H1 (cell line): Measurements from ENCODE around the gene GTF2H1. TPM values are rescaled to one million over a fixed set of nuclear protein-coding genes. Genes with fewer than 3 reads are reported as not detected.

ENCODE experiments used
- CTCF ChIA-PET: fragments of 300-600 bp; sonication (Branson Sonifier 250); formaldehyde crosslinking; loops from one replicate; lab custom pipeline; 2021; ENCODE audit not compliant: partially characterized antibody; lab: Charles Lee
- POLR2A ChIA-PET: fragments of 300-600 bp; sonication (Branson Sonifier 250); formaldehyde crosslinking; loops from one replicate; lab custom pipeline; 2021; ENCODE audit warnings: inconsistent platforms; ENCODE audit not compliant: partially characterized antibody; lab: Charles Lee
- DNase-seq, 2 experiments: peaks; one replicate each; pipeline versions ENCODE4 v3.0.0 to v3.0.0-alpha.2; 2010 to 2022; ENCODE audit warnings: low spot score in 2 of 2, low read depth in 1 of 2, mixed read lengths in 1 of 2
- FAIRE-seq: peaks from 2 replicates; lab custom pipeline; 2011; peaks lifted over from hg19 to GRCh38; lab: Jason Lieb, UNC
- H2AFZ ChIP-seq: 2 replicates; pipeline ENCODE4 v1.8.1; 2012; ENCODE audit warnings: low read length, inconsistent platforms
- H2AK5ac ChIP-seq: 2 replicates; pipeline ENCODE4 v1.6.1; 2013; ENCODE audit warnings: low read depth, low read length
- H2BK120ac ChIP-seq: replicated peaks from 2 replicates; pipeline ENCODE3; 2013; ENCODE audit warnings: low read depth, low read length, inconsistent platforms
- H2BK12ac ChIP-seq: 2 replicates; pipeline ENCODE4 v1.6.1; 2013; ENCODE audit warnings: low read depth, low read length
- H2BK15ac ChIP-seq: 2 replicates; pipeline ENCODE4 v1.6.1; 2013; ENCODE audit warnings: low read length
- H2BK20ac ChIP-seq: 2 replicates; pipeline ENCODE4 v1.6.1; 2013; ENCODE audit warnings: low read length
- H2BK5ac ChIP-seq: 2 replicates; pipeline ENCODE4 v1.6.1; 2013; ENCODE audit warnings: low read depth, low read length
- H3K14ac ChIP-seq: 2 replicates; pipeline ENCODE4 v1.6.1; 2013; ENCODE audit warnings: inconsistent platforms; ENCODE audit not compliant: insufficient read length
- H3K18ac ChIP-seq: 2 replicates; pipeline ENCODE4 v1.6.1; 2013; ENCODE audit warnings: low read length; ENCODE audit errors: extremely low read depth
- H3K23ac ChIP-seq: 2 replicates; pipeline ENCODE4 v1.6.1; 2013; ENCODE audit warnings: inconsistent platforms; ENCODE audit not compliant: insufficient read length
- H3K23me2 ChIP-seq: 2 replicates; pipeline ENCODE4 v1.6.1; 2013; ENCODE audit warnings: low read depth, low read length
- H3K27ac ChIP-seq: 2 replicates; pipeline ENCODE4 v1.6.1; 2011; ENCODE audit warnings: low read depth, low read length, inconsistent platforms
- H3K27me3 ChIP-seq, 4 experiments: replicated peaks in 1 of 4; 1 replicate in 1 of 4; 2 replicates in 3 of 4; pipeline versions ENCODE4 v1.6.1 to v1.8.1; 2011 to 2013; ENCODE audit warnings: low read length in 3 of 4, mild to moderate bottlenecking in 3 of 4, inconsistent platforms in 2 of 4, mixed read lengths in 2 of 4, moderate library complexity in 1 of 4; ENCODE audit not compliant: control insufficient read depth in 3 of 4, insufficient read depth in 3 of 4; ENCODE audit errors: extremely low read depth in 1 of 4
- H3K36me3 ChIP-seq, 4 experiments: 2 replicates each; pipeline versions ENCODE4 v1.6.1 to v1.8.1; 2011 to 2013; ENCODE audit warnings: mild to moderate bottlenecking in 4 of 4, low read length in 3 of 4, moderate library complexity in 2 of 4, control low read depth in 1 of 4, inconsistent platforms in 1 of 4; ENCODE audit not compliant: insufficient read depth in 4 of 4, control insufficient read depth in 2 of 4
- H3K4ac ChIP-seq: replicated peaks from 2 replicates; pipeline ENCODE3; 2013; ENCODE audit warnings: low read length, low read depth, mixed read lengths, inconsistent platforms; ENCODE audit not compliant: insufficient read length
- H3K4me1 ChIP-seq, 4 experiments: replicated peaks in 1 of 4; 1 replicate in 1 of 4; 2 replicates in 3 of 4; pipeline versions ENCODE4 v1.6.1 to v1.8.1; 2011 to 2013; ENCODE audit warnings: low read length in 3 of 4, inconsistent platforms in 2 of 4, mixed read lengths in 1 of 4; ENCODE audit not compliant: insufficient read depth in 4 of 4, control insufficient read depth in 3 of 4
- H3K4me2 ChIP-seq, 2 experiments: 2 replicates each; pipeline versions ENCODE4 v1.6.1 to v1.8.1; 2011 to 2013; ENCODE audit warnings: low read depth in 2 of 2, low read length in 2 of 2, control low read depth in 1 of 2, inconsistent platforms in 1 of 2, mild to moderate bottlenecking in 1 of 2; ENCODE audit not compliant: insufficient read depth in 1 of 2
- H3K4me3 ChIP-seq, 4 experiments: fragments of 200-600, 300-600 bp in 1 of 4; sonication (generic), shearing (Covaris generic), sonication (Bioruptor Twin) in 1 of 4; 2 replicates each; pipeline versions ENCODE4 v1.5.1 to v1.8.1; 2011 to 2016; ENCODE audit warnings: low read length in 4 of 4, low read depth in 3 of 4, control low read depth in 2 of 4, inconsistent platforms in 2 of 4, mild to moderate bottlenecking in 2 of 4, mixed read lengths in 1 of 4, moderate library complexity in 1 of 4; ENCODE audit not compliant: insufficient read depth in 2 of 4; ENCODE audit errors: extremely low read depth in 1 of 4
- H3K56ac ChIP-seq: replicated peaks from 2 replicates; pipeline ENCODE3; 2013; ENCODE audit warnings: low read depth, mild to moderate bottlenecking, mixed read lengths, low read length, inconsistent platforms; ENCODE audit not compliant: insufficient read length
- H3K79me1 ChIP-seq: 2 replicates; pipeline ENCODE4 v1.6.1; 2013; ENCODE audit warnings: low read depth, low read length, control low read depth
- H3K79me2 ChIP-seq, 2 experiments: 2 replicates each; pipeline versions ENCODE4 v1.6.1 to v1.8.1; 2012 to 2013; ENCODE audit warnings: low read length in 2 of 2, mild to moderate bottlenecking in 2 of 2, inconsistent platforms in 1 of 2; ENCODE audit not compliant: insufficient read depth in 2 of 2, control insufficient read depth in 1 of 2
- H3K9ac ChIP-seq, 4 experiments: replicated peaks in 1 of 4; 1 replicate in 1 of 4; 2 replicates in 3 of 4; pipeline versions ENCODE4 v1.6.1 to v1.8.1; 2011 to 2013; ENCODE audit warnings: low read depth in 3 of 4, low read length in 3 of 4, control low read depth in 2 of 4, mild to moderate bottlenecking in 2 of 4, moderate library complexity in 2 of 4, inconsistent platforms in 1 of 4; ENCODE audit errors: extremely low read depth in 1 of 4
- H3K9me3 ChIP-seq, 2 experiments: 2 replicates each; pipeline versions ENCODE4 v1.6.1 to v1.8.1; 2012 to 2013; ENCODE audit warnings: mild to moderate bottlenecking in 2 of 2, moderate library complexity in 2 of 2, control low read depth in 1 of 2, inconsistent platforms in 1 of 2, low read depth in 1 of 2, low read length in 1 of 2, mixed read lengths in 1 of 2; ENCODE audit not compliant: insufficient read depth in 2 of 2
- H4K20me1 ChIP-seq, 2 experiments: replicated peaks in 1 of 2; 2 replicates each; pipeline versions ENCODE3 to v1.8.1; 2011 to 2013; ENCODE audit warnings: inconsistent platforms in 2 of 2, low read length in 2 of 2, mild to moderate bottlenecking in 1 of 2; ENCODE audit not compliant: insufficient read depth in 2 of 2, control insufficient read depth in 1 of 2
- H4K5ac ChIP-seq: 2 replicates; pipeline ENCODE4 v1.6.1; 2013; ENCODE audit warnings: low read length, low read depth, mixed read lengths, inconsistent platforms; ENCODE audit not compliant: insufficient read length
- H4K8ac ChIP-seq: 2 replicates; pipeline ENCODE4 v1.8.0; 2013; ENCODE audit warnings: mild to moderate bottlenecking, moderate library complexity, low read length, inconsistent platforms; ENCODE audit not compliant: insufficient read depth; ENCODE audit errors: extremely low read depth
- H4K91ac ChIP-seq: replicated peaks from 2 replicates; pipeline ENCODE3; 2013; ENCODE audit warnings: low read length, mixed read lengths, inconsistent platforms; ENCODE audit not compliant: insufficient read length
- BACH1 ChIP-seq: IDR thresholded peaks from 2 replicates; pipeline ENCODE4 v1.6.1; 2012; ENCODE audit warnings: low read length, improper control_type of control experiment
- RFX5 ChIP-seq: IDR thresholded peaks from 2 replicates; pipeline ENCODE4 v1.6.1; 2011; ENCODE audit warnings: low read depth, low read length, improper control_type of control experiment, borderline replicate concordance
- WGBS, 2 experiments: shearing (Covaris generic) in 1 of 2; methylation state at CpG; one replicate each; pipeline versions ENCODE4 v1.1.6 to v1.1.7; 2013 to 2015; ENCODE audit warnings: low lambda C conversion rate in 2 of 2, mixed read lengths in 2 of 2, inconsistent platforms in 1 of 2, low coverage in 1 of 2, missing lambda C conversion rate in 1 of 2; ENCODE audit not compliant: insufficient replicate concordance in 2 of 2, insufficient coverage in 1 of 2, insufficient read length in 1 of 2; ENCODE audit errors: extremely low coverage in 1 of 2, missing lambda C conversion rate in 1 of 2; 5-methylcytosine and 5-hydroxymethylcytosine counted together
- polyA plus RNA-seq, 7 experiments: library from polyadenylated mRNA; depleted of rRNA in 3 of 7; stranded (reverse) in 5 of 7; unstranded in 2 of 7; fragments of >200 nt in 5 of 7; fragments of 200-250 nt in 2 of 7; gene quantifications; 1 replicate in 5 of 7; 2 replicates in 1 of 7; 4 replicates in 1 of 7; pipeline versions ENCODE4 v1.2.1 to v1.2.3, GENCODE V29; 2011 to 2013; ENCODE audit warnings: missing spikeins in 2 of 7, mixed read lengths in 2 of 7
- total RNA-seq: library from RNA; stranded (reverse); fragmentation: NEBNext Ultra II Directional; extraction: Animal tissue kit (Norgen Biotek cat#: 25700); gene quantifications from 2 replicates; pipeline ENCODE4 v1.2.1, GENCODE V29; 2021

The GTF2H1 gene
- total and polyA plus RNA-seq, 2 of the 8 experiments (the other 6 are each of a cell fraction or from before 2014, with no cell fraction given), result 9.1 to 26.3 TPM

GRCh38 chr11:18372201-18372600 is 49.8 kb downstream of the GTF2H1 start:
- FAIRE-seq (no peak), DNase-seq (no peak)
- Histone ChIP-seq H3K79me1 (no peaks in the 10 kb centered on the region), H2AFZ (no peak overlapping the region), H4K20me1 (no peaks in the 10 kb centered on the region), H3K36me3 (peaks cover 0 to 6% (median 0%) of the 10 kb centered on the region in 4 experiments; a peak in 1 of 8 replicates), H2AK5ac (no peak overlapping the region), H2BK15ac (no peak overlapping the region), H3K4me1 (no peaks in the 10 kb centered on the region), H3K9ac (no peak overlapping the region), H3K23me2 (no peaks in the 10 kb centered on the region), H3K4me2 (no peak overlapping the region), H3K14ac (no peak overlapping the region), H3K23ac (no peak overlapping the region), H3K18ac (no peak overlapping the region), H2BK12ac (no peak overlapping the region), H2BK120ac (no peak overlapping the region), H3K4ac (no peak overlapping the region), H3K56ac (no peak overlapping the region), H3K4me3 (no peak overlapping the region), H3K27ac (no peak overlapping the region), H4K8ac (no peak overlapping the region), H3K79me2 (no peaks in the 10 kb centered on the region), H2BK20ac (no peak overlapping the region), H4K5ac (no peak overlapping the region), H3K9me3 (no peaks in the 10 kb centered on the region), H2BK5ac (no peak overlapping the region), H4K91ac (no peak overlapping the region), H3K27me3 (no peaks in the 10 kb centered on the region)
- ChIA-PET POLR2A (interaction anchor here (0.6 kb wide), 1 partner anchor 81 kb away, joined by 4 read pairs; no protein-coding TSS in a partner anchor), CTCF (interaction anchor here (1.8 kb wide), 1 partner anchor 15 kb away, joined by 4 read pairs; no protein-coding TSS in a partner anchor)
- WGBS, 2 experiments, result 96% methylated on average over 2 of the region's 2 CpGs; no CpG with 5 or more reads in 1 of the 2 experiments
- TF ChIP-seq BACH1, result no peak
- no peak for TF ChIP-seq RFX5
